Measurements from ENCODE around the gene KLHL30.

DNA sequence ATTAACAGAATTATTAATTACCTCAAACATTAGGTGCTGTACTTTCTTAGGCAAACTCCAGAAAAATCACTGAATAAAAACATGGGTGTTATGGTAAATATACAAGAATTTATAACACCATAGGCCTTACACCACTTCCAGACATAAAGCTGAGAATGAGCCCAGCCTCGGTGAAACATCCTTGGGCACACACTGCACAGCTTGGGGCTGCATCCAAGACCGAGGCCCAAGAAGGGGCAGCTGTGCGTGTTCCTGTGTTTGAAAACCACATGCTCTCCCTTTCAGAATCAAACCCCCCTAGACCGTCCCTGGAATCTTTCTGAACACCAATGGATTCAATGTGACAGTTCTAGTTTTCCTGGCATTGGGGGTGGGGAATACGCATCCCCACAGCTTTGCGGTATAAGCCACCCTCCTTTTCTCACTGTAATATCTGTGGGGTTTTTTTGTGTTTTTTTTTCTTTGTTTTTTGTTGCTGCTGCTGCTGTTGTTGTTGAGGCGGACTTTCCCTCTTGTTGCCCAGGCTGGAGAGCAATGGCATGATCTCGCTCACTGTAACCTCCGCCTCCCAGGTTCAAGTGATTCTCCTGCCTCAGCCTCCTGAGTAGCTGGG, 33.2 kb downstream of the KLHL30 start:
- no peak for TF ChIP-seq TAF1 (IDR thresholded peaks at IDR 0.05; ENCODE audit: low read depth)
- no peak for TF ChIP-seq CREB1 (IDR thresholded peaks at IDR 0.05; ENCODE audit: low read depth)
- no peak for TF ChIP-seq RAD21 (IDR thresholded peaks at IDR 0.05; ENCODE audit: low read depth)
- TF ChIP-seq EP300 (IDR thresholded peaks at IDR 0.05; ENCODE audit: borderline replicate concordance), result no peak
- TF ChIP-seq, protein P1, sequence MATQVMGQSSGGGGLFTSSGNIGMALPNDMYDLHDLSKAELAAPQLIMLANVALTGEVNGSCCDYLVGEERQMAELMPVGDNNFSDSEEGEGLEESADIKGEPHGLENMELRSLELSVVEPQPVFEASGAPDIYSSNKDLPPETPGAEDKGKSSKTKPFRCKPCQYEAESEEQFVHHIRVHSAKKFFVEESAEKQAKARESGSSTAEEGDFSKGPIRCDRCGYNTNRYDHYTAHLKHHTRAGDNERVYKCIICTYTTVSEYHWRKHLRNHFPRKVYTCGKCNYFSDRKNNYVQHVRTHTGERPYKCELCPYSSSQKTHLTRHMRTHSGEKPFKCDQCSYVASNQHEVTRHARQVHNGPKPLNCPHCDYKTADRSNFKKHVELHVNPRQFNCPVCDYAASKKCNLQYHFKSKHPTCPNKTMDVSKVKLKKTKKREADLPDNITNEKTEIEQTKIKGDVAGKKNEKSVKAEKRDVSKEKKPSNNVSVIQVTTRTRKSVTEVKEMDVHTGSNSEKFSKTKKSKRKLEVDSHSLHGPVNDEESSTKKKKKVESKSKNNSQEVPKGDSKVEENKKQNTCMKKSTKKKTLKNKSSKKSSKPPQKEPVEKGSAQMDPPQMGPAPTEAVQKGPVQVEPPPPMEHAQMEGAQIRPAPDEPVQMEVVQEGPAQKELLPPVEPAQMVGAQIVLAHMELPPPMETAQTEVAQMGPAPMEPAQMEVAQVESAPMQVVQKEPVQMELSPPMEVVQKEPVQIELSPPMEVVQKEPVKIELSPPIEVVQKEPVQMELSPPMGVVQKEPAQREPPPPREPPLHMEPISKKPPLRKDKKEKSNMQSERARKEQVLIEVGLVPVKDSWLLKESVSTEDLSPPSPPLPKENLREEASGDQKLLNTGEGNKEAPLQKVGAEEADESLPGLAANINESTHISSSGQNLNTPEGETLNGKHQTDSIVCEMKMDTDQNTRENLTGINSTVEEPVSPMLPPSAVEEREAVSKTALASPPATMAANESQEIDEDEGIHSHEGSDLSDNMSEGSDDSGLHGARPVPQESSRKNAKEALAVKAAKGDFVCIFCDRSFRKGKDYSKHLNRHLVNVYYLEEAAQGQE (IDR thresholded peaks at IDR 0.05; ENCODE audit: low read depth), result no peak

Measured in Ishikawa (cell line).